Liver (tissue), 9 donors: ENCODE measurements around the gene RADIL. TPM values are rescaled to one million over a fixed set of nuclear protein-coding genes. Genes with fewer than 3 reads are reported as not detected.

Experiments used
- DNase-seq: peaks from one replicate; pipeline ENCODE4 v3.0.0-alpha.2; 2017; ENCODE audit warnings: low spot score
- H3K27ac ChIP-seq, 2 donors: one replicate each; pipeline ENCODE4 v1.7.0; 2013; ENCODE audit warnings: inconsistent platforms in 2 of 2, low read length in 2 of 2, control low read depth in 1 of 2, low read depth in 1 of 2, mild to moderate bottlenecking in 1 of 2
- H3K27me3 ChIP-seq, 4 donors: one replicate each; pipeline versions ENCODE4 v1.6.1 to v1.7.0; 2013; ENCODE audit warnings: low read length in 3 of 4, inconsistent platforms in 1 of 4, mild to moderate bottlenecking in 1 of 4, moderate library complexity in 1 of 4; ENCODE audit not compliant: control insufficient read depth in 4 of 4, insufficient read depth in 4 of 4
- H3K36me3 ChIP-seq, 4 donors: one replicate each; pipeline versions ENCODE4 v1.6.1 to v1.7.0; 2013; ENCODE audit warnings: low read length in 3 of 4, mild to moderate bottlenecking in 3 of 4, low read depth in 1 of 4, moderate library complexity in 1 of 4; ENCODE audit not compliant: control insufficient read depth in 4 of 4, insufficient read depth in 3 of 4
- H3K4me1 ChIP-seq, 4 donors: one replicate each; pipeline versions ENCODE4 v1.6.1 to v1.7.0; 2013; ENCODE audit warnings: low read length in 3 of 4, mild to moderate bottlenecking in 3 of 4, moderate library complexity in 1 of 4; ENCODE audit not compliant: control insufficient read depth in 4 of 4, insufficient read depth in 4 of 4
- H3K4me3 ChIP-seq, 3 donors: one replicate each; pipeline versions ENCODE4 v1.6.1 to v1.7.0; 2013; ENCODE audit warnings: low read length in 3 of 3, control low read depth in 1 of 3, low read depth in 1 of 3, mild to moderate bottlenecking in 1 of 3
- H3K9ac ChIP-seq, 2 donors: one replicate each; pipeline ENCODE4 v1.7.0; 2013; ENCODE audit warnings: low read length in 2 of 2, mild to moderate bottlenecking in 2 of 2, moderate library complexity in 2 of 2, control low read depth in 1 of 2, low read depth in 1 of 2
- H3K9me3 ChIP-seq, 4 donors: one replicate each; pipeline versions ENCODE4 v1.6.1 to v1.7.0; 2013; ENCODE audit warnings: low read length in 3 of 4; ENCODE audit not compliant: control insufficient read depth in 4 of 4
- CTCF ChIP-seq: fragments of 150-350 bp; IDR thresholded peaks from 2 replicates; pipeline ENCODE4 v1.5.1; 2017; ENCODE audit warnings: improper control_type of control experiment, low read depth, low read length; ENCODE audit not compliant: missing input control
- EGR1 ChIP-seq, 2 donors: IDR thresholded peaks; 2 replicates each; pipeline ENCODE4 v1.6.1; 2016 to 2018; ENCODE audit warnings: antibody characterized with exemption in 2 of 2, low read depth in 2 of 2
- FOXA2 ChIP-seq: IDR thresholded peaks from 2 replicates; pipeline ENCODE4 v1.6.1; 2016; ENCODE audit warnings: antibody characterized with exemption
- HNF4G ChIP-seq: IDR thresholded peaks from 2 replicates; pipeline ENCODE4 v1.6.1; 2016; ENCODE audit warnings: antibody characterized with exemption
- JUND ChIP-seq, 2 donors: IDR thresholded peaks; 2 replicates each; pipeline ENCODE4 v1.6.1; 2016; ENCODE audit warnings: antibody characterized with exemption in 2 of 2
- MAX ChIP-seq: IDR thresholded peaks from 2 replicates; pipeline ENCODE4 v1.6.1; 2016; ENCODE audit warnings: antibody characterized with exemption
- RAD21 ChIP-seq, 2 donors: IDR thresholded peaks; 2 replicates each; pipeline ENCODE4 v1.6.1; 2016; ENCODE audit warnings: antibody characterized with exemption in 2 of 2, mild to moderate bottlenecking in 2 of 2
- REST ChIP-seq: IDR thresholded peaks from 2 replicates; pipeline ENCODE4 v1.6.1; 2016; ENCODE audit warnings: antibody characterized with exemption, mild to moderate bottlenecking
- TAF1 ChIP-seq: conservative IDR thresholded peaks from 2 replicates; pipeline ENCODE4 v1.6.1; 2016; ENCODE audit warnings: antibody characterized with exemption, mild to moderate bottlenecking
- ZBTB33 ChIP-seq: IDR thresholded peaks from 2 replicates; pipeline ENCODE4 v1.6.1; 2016; ENCODE audit warnings: antibody characterized with exemption
- WGBS: extraction: QIAGEN DNeasy Blood & Tissue Kit; methylation state at CpG from one replicate; pipeline ENCODE4 v1.1.7; 2013; 5-methylcytosine and 5-hydroxymethylcytosine counted together
- polyA plus RNA-seq, 2 donors: library from polyadenylated mRNA; stranded (reverse) in 1 of 2; unstranded in 1 of 2; fragments of 200-250 nt in 1 of 2; fragments of >200 nt in 1 of 2; fragmentation: Nextera tagmentation in 1 of 2; extraction: Ambion mirVana in 1 of 2; gene quantifications; one replicate each; pipeline versions ENCODE4 v1.2.1 to v1.2.3, GENCODE V29; 2013 to 2015
- total RNA-seq, 2 donors: library from RNA; depleted of rRNA; stranded (reverse); fragments of >200 nt; gene quantifications; one replicate each; pipeline ENCODE4 v1.2.3, GENCODE V29; 2014
- donor health status: healthy.
- donor health status: healthy.
- donor health status: healthy.
- donor health status: healthy.
- donor health status: healthy.

The RADIL gene
- total and polyA plus RNA-seq, 4 donors = 0.14 to 0.25 (median 0.21) TPM; not detected in 1

- no peak for TF ChIP-seq REST
Observed at GRCh38 chr7:4799508-4800268, 83.8 kb downstream of the RADIL start (continued).

GRCh38 chr7:4798706-4799235, 84.7 kb downstream of the RADIL start:
- Histone ChIP-seq H3K9ac (no peak overlapping the region), H3K9me3 (no peaks in the 10 kb centered on the region), H3K27ac (no peak overlapping the region), H3K27me3 (no peaks in the 10 kb centered on the region), H3K36me3 (no peaks in the 10 kb centered on the region), H3K4me3 (no peak overlapping the region), H3K4me1 (no peaks in the 10 kb centered on the region)
- no peak for DNase-seq
- 73% methylated on average over 15 of the region's 15 CpGs for WGBS
- TF ChIP-seq HNF4G (no peak), MAX (no peak), ZBTB33 (no peak), RAD21 (IDR thresholded peaks at IDR 0.05) (no peak), TAF1 (no peak), EGR1 (IDR thresholded peaks at IDR 0.05; ENCODE audit: low read depth in 2 of 2) (no peak), JUND (IDR thresholded peaks at IDR 0.05) (no peak), FOXA2 (no peak)

GRCh38 chr7:4797858-4798705, 85.4 kb downstream of the RADIL start:
- WGBS = 35% methylated on average over 37 of the region's 37 CpGs
- H3K4me3 ChIP-seq = no peak overlapping the region
- no peaks in the 10 kb centered on the region for H3K36me3 ChIP-seq
- no peak overlapping the region for H3K9ac ChIP-seq
- H3K27me3 ChIP-seq = no peaks in the 10 kb centered on the region
- no peaks in the 10 kb centered on the region for H3K4me1 ChIP-seq
- H3K9me3 ChIP-seq = no peaks in the 10 kb centered on the region
- no peak for TF ChIP-seq JUND (IDR thresholded peaks at IDR 0.05)
- peak; percentile 70 for TF ChIP-seq CTCF
- peak; percentile 64 to 76 for TF ChIP-seq RAD21 (IDR thresholded peaks at IDR 0.05)
- peak; percentile 69 for DNase-seq
- H3K27ac ChIP-seq = no peak overlapping the region
